Epithelial cell of proximal tubule (primary cell): ENCODE results near the gene TSKU. TPM values are rescaled to one million over a fixed set of nuclear protein-coding genes. Genes with fewer than 3 reads are reported as not detected.

ENCODE experiments used
- DNase-seq: peaks from one replicate; pipeline ENCODE4 v3.0.0-alpha.2; 2011; ENCODE audit warnings: low read depth
- H3K4me3 ChIP-seq: 2 replicates; pipeline ENCODE4 v1.5.1; 2011; ENCODE audit warnings: low read depth, mild to moderate bottlenecking, low read length
- total RNA-seq: library from RNA; depleted of rRNA; stranded (reverse); fragments of >200 nt; gene quantifications from 2 replicates; pipeline ENCODE4 v1.2.3, GENCODE V29; 2015
- TF ChIP-seq, protein P1 (sequence below): conservative IDR thresholded peaks from 2 replicates; pipeline ENCODE4 v1.5.1; 2012; ENCODE audit warnings: low read depth, mild to moderate bottlenecking, low read length

TSKU gene
- total RNA-seq, 1 donor from 2014 or later: 18.3 TPM

DNA sequence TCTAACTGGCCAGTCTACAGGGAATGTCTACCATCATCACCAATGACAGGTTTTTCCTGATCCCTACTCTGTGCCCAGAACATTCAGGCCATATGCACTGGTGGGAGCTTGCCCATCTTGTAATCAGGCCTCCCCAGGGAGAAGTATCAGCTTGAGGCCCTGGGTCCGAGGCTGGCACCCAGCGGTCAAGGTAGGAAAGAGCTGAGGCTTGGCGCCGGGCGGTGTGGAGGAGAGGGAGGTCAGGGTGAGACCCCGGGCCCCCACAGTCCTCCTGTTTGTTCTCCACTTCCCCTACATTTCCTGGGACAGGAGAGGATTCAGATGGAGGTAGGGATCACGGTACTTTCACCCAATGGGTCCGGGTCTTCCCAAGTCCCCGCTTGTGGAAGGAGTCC lies 15.5 kb downstream of the TSKU start:
- no peak overlapping the region for H3K4me3 ChIP-seq
- no peak for DNase-seq
- TF ChIP-seq, protein P1, sequence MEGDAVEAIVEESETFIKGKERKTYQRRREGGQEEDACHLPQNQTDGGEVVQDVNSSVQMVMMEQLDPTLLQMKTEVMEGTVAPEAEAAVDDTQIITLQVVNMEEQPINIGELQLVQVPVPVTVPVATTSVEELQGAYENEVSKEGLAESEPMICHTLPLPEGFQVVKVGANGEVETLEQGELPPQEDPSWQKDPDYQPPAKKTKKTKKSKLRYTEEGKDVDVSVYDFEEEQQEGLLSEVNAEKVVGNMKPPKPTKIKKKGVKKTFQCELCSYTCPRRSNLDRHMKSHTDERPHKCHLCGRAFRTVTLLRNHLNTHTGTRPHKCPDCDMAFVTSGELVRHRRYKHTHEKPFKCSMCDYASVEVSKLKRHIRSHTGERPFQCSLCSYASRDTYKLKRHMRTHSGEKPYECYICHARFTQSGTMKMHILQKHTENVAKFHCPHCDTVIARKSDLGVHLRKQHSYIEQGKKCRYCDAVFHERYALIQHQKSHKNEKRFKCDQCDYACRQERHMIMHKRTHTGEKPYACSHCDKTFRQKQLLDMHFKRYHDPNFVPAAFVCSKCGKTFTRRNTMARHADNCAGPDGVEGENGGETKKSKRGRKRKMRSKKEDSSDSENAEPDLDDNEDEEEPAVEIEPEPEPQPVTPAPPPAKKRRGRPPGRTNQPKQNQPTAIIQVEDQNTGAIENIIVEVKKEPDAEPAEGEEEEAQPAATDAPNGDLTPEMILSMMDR: no peak

GRCh38 chr11:76799066-76799804 lies 16.1 kb downstream of the TSKU start:
- peak overlapping the region; percentile 41 for H3K4me3 ChIP-seq
- no peak for DNase-seq
- TF ChIP-seq, protein P1: peak; percentile 80

DNA sequence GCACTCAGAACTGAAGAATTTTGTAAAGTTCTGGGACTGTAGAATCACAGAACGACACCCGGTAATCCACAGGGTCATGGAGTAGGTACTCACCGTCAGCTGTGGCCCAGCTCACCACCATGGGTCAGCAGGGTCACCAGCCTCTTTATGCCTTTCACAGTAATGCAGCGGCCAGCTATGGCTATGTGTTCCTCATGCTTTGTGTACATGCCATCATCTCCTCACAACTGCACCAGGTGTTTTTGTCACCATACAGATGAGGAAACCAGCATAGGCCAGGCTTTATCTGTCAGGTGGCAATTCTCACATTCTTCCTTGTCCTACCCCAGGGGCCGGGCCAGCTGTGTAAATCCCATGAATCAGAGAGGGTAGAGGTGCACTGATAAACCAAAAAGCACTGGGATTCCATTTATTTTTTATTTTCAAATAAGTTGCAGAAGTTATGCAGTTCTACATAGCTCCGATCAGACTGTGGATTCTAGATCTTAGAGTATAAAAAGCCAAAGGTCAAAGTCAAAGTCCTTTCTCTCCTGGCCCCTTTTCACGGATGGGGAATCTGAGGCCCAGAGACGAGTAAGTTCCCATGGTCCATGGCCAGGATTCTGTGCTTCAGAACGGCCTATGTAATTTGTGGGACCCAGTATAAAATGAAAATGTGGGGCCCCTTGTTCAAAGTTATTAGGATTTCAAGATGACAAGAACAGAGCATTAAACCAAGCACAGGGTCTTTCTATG lies 17.5 kb downstream of the TSKU start:
- no peak for DNase-seq
- H3K4me3 ChIP-seq: no peak overlapping the region
- TF ChIP-seq, protein P1: no peak

GRCh38 chr11:76801225-76801624 lies 18.1 kb downstream of the TSKU start:
- DNase-seq: no peak
- TF ChIP-seq, protein P1: no peak
- no peak overlapping the region for H3K4me3 ChIP-seq

DNA sequence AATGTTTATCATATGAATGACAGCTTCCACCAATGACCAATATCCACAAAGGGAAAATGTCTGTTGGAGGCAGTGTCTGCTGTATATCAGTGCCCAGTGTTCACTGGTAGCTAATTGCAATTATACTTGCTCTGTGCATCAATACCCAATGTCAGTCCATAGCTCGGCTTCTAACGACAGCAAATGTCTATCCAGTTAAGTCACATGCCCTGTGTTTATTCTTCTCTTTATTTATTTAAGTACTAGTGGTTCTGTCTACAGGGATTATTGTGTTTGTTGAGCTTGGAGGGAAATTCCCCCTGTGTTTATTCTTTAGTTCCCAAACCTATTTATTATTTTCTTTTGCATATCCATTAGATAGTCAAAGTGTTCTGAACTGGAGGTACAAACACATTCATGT lies 18.6 kb downstream of the TSKU start:
- DNase-seq: no peak
- no peak overlapping the region for H3K4me3 ChIP-seq
- TF ChIP-seq, protein P1: no peak

- no peak for DNase-seq
- TF ChIP-seq, protein P1: no peak
- H3K4me3 ChIP-seq: no peak overlapping the region
These were observed 19.0 kb downstream of the TSKU start for GRCh38 chr11:76802151-76802550.
